Dermis blood vessel endothelial cell (primary cell): ENCODE results near the gene KCTD4. TPM values are rescaled to one million over a fixed set of nuclear protein-coding genes. Genes with fewer than 3 reads are reported as not detected.
"Not testable (repeated sequence)": the region's sequence is repeated elsewhere in the genome, so short reads cannot be mapped to it uniquely, and the experiment has no call there.

Experiments used
- DNase-seq: peaks from one replicate; pipeline ENCODE4 v3.0.0; 2010
- total RNA-seq: library from RNA; depleted of rRNA; stranded (reverse); fragments of >200 nt; gene quantifications from 2 replicates; pipeline ENCODE4 v1.2.3, GENCODE V29; 2014

KCTD4 gene
- not detected in 2 replicates for total RNA-seq

DNA sequence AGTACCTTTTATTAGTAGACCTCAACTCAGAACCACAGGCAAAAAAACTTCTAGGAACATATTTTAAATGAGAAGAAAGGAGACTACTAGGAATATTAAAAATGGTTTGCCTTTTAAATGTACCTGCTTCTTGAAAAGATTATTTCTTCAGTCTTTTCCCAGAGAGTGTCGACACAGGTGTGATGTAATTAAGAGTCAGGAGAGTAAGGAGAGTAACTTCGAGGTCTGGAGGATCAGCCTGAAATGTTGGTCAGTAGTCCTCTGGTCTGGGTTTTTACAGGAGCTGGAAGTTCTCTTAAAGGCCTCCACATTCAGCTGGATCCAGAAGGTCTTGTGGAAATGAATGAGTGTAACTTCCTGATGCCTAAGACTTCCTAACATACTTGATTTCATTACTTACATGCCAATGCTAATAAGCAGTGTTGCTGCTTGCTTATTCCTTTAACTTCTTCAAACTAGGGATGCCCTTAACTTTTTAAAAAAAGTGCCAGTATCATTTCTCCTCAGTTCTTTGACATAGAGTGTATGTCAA, at the start of gene KCTD4:
Gene KCTD4 (minus strand): TSS at position 345 of the 532 bp plus-strand sequence. CDS start 6,478 bp downstream, outside the sequence.
- DNase-seq, result peak; percentile 63

GRCh38 chr13:45249662-45250061, 48.8 kb upstream of the KCTD4 start:
- DNase-seq, result no peak

DNA sequence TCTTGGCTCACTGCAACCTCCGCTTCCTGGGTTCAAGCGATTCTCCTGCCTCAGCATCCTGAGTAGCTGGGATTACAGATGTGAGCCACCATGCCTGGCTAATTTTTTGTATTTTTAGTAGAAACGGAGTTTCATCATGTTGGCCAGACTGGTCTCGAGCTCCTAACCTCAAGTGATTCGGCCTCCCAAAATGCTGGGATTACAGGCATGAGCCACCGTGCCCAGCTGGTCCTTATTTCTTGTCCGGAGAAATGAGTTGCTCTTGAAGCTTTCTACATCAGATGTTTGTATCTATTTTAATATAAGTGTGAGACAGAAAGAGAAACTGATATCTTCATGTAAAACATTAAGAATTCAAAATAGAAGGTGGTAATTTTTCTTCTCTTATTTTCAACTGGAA, 43.9 kb upstream of the KCTD4 start:
- not testable (repeated sequence) for DNase-seq

DNA sequence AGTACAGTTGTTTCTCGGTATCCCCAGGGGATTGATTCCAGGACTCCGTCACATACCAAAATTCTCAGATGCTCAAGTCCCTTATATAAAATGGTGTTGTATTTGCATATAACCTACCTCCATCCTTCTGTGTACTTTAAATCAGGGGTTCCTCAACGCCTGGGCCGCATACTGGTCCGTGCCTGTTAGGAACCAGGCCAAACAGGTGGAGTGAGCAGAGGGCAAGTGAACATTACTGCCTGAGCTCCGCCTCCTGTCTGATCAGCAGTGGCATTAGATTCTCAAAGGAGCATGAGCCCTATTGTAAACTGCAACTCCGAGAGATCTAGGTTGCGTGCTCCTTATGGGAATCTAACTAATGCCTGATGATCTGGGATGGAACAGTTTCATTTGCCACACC, 42.2 kb upstream of the KCTD4 start:
- DNase-seq, result no peak

- DNase-seq, result no peak
These were observed 41.7 kb upstream of the KCTD4 start for GRCh38 chr13:45242524-45242923.

DNA sequence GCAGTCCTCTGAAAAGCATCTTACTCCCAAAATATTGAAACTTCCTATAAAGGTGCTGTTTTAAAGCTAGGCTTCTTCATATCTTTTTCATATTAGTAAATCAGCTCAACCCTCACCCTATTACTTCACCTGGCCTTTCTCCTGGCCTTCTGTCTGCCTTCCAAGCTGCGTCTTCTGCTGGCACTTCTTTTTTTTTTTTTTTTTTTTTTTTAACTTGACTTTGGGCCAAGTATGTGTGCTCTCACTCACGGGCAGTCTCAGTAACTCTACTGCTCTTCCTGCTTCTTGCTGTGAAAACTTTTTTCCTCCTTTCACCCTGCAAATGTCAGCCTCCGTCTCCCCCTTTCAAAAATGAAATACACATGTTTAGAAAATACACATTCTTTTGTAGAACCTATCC, 41.2 kb upstream of the KCTD4 start:
- peak; percentile 60 for DNase-seq

- DNase-seq, result no peak
These were observed 39.3 kb upstream of the KCTD4 start for GRCh38 chr13:45240143-45240542.

GRCh38 chr13:45238945-45239795, 38.3 kb upstream of the KCTD4 start:
- no peak for DNase-seq

DNA sequence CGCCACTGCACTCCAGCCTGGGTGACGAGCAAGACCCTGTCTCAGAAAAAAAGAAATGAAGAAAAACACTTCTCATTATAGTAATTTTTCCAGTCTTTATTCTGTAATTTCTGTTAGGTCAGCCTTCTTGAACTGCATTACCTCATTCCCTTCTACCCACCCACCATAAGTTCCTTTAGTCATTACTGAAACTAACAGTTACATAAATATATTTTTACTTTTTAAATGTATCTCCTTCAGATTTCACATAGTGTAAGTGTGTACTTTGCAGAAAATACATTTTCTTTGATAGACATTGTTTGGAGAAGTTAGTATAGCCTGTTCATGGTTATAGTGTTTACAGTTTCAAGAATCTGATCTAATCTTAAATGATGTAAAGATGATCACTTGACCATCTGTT, 31.7 kb upstream of the KCTD4 start:
- DNase-seq, result no peak

DNA sequence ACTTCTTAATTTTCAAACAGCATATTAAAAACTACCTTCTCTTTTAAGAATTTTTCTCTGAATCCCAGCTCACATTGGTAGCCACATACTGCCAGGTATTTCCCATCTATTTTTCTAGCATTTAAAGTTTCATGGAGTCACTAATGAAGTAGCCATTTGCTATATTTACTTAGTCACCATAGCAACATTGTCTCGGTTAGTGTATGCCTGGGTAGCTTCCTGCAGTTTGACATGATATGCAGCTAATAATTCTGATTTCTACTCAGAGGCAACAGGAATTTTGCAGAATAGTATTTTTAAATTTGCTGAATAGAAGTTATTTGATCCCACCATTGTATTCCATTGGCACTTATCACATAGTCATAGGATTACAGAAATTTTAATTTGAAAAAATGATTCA, 30.9 kb upstream of the KCTD4 start:
- peak; percentile 52 for DNase-seq

- no peak for DNase-seq
These were observed 30.5 kb upstream of the KCTD4 start for GRCh38 chr13:45231305-45231704.

DNA sequence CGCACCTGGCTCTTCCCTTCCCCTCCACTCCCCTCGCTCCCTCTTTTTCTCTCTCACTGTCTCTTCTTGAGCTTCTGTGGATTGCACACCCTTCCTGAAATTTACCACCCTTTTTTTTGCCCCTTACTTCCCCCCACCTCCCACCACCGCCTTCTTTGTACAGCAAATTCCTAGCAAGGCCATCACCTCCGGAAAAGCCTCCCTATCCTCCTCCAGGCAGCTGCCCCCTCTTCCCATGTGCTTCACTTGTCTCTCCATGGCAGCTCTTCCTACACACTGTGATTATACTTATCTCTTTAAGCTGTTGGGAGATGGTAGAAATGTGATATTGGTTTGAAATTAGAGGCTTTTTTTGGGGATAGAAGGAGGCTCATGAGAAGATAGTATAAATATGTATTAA, 28.3 kb upstream of the KCTD4 start:
- DNase-seq, result no peak

- DNase-seq, result no peak
These were observed 27.2 kb upstream of the KCTD4 start for GRCh38 chr13:45228002-45228401.

DNA sequence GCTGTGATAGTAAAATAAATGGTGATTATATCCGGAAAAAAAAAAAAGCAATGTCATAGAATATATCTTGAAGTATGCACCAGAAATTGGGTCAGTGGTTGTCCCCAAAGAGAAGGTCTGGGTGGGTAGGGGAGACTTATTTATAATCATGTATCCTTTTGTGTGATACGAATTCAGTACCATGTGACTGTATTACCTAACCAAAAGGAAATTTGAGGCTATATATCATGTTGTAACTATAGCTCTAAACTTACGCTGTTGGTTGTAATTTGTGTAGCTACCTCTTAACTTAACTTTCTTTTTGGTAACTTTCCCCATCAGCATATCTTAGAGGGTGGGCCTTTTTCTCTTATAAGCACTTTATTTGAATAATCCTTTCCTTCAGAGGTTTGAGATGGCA, 25.2 kb upstream of the KCTD4 start:
- DNase-seq, result no peak

DNA sequence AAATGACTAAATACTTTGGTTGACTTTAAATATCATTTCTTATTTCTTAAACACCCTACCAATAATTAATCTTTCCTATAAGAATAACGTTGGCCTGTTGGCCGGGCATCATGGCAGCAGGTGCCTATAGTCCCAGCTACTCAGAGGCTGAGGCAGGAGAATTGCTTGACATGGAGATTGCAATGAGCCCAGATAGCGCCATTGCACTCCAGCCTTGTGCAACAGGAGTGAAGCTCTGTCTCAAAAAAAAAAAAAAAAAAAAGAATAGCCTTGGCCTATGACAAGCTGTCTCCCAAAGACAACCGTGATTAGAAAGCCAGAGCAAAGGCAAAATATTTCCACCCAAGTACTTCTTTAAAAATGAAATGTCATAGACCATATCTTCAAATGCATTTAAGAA, 24.5 kb upstream of the KCTD4 start:
- DNase-seq, result no peak

DNA sequence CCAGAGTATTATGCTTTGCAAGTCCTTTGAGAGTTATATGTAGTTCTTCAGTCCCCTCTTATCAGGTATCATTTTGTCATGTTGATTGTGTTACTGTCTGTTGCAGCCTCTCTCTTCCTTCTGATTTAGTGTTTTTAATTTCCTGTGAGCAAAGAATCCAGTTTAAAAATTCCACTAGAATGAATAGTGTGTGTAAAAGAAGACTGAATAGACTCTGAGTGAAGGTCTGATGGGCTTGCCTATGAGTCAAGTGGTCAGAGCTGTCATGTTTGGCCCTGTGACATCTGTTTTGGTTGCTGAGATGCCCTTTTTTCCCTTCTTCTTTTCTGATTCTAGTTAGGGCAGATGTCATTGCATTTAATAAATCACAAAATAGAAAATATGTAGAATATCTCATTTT, 23.3 kb upstream of the KCTD4 start:
- no peak for DNase-seq

- DNase-seq, result no peak
These were observed 22.1 kb upstream of the KCTD4 start for GRCh38 chr13:45222919-45223318.

- DNase-seq, result no peak
These were observed 21.7 kb upstream of the KCTD4 start for GRCh38 chr13:45222516-45222915.

- no peak for DNase-seq
These were observed 19.6 kb upstream of the KCTD4 start for GRCh38 chr13:45220403-45220802.

DNA sequence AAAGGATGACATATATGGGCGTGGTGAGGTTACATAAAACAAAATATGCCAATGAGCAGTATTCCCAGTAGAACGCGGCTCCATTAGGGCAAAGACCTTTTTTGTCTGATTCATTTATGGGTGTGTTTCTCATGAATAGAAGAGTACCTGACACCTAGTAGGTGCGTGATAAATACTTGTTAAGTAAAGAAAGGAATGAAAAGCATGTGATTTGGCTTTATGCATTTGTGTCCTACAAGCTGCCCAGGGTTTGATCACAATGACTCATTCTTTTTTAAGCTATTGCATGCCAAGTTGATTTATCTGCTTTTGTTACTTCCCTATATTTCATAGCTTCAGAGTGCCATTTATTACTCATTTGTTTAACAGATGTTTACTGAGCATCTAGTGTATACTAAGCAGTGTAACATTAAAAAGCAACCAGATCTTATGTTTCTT, 19.1 kb upstream of the KCTD4 start:
- DNase-seq, result peak; percentile 78

GRCh38 chr13:45219123-45219891, 18.5 kb upstream of the KCTD4 start:
- DNase-seq, result peak; percentile 53

DNA sequence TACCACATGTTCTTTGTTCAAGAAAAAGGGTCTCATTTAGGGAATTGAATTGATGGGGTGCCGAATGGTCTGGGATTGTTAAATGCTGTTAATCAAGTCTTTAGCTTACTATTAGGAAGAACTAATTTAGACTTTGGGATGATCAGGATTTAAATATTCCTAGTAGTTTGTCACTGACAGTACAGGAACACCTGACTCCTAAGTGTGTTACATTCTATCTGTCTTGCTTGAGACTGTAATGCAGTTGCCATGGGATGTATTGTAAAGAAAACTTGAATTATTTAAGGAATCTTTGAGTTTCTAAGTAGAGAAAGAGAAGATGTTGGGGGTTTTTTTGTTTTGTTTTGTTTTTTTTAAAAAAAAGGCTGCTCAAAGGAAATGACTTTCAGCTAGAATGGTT, 17.8 kb upstream of the KCTD4 start:
- DNase-seq, result no peak

DNA sequence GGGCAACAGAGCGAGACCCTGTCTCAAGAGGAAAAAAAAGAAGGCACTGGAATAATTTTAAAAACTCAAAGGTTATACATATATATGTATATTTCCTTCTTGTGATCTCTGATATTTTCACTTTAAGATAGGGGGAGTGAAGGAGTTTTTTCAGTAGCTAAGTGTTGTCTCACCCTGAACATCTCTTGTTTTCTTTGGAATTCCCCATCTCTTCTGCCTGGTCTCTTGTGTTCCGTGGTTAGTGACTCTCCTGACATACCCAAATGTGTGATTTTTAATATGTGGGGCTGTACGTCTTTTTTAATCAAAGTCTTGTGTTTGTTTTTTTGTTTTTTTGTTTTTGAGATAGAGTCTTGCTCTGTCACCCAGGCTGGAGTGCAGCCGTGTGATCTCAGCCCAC, 15.3 kb upstream of the KCTD4 start:
- DNase-seq, result no peak
